Fibroblast of lung (primary cell): ENCODE measurements around the gene PXYLP1. TPM values are rescaled to one million over a fixed set of nuclear protein-coding genes. Genes with fewer than 3 reads are reported as not detected.

Experiments
- DNase-seq, 2 donors: peaks; one replicate each; pipeline versions ENCODE4 v3.0.0 to v3.0.0-alpha.2; 2010; ENCODE audit warnings: low read depth in 2 of 2
- H2AFZ ChIP-seq: 2 replicates; pipeline ENCODE4 v1.5.1; 2012; ENCODE audit warnings: low read length, control low read depth, inconsistent platforms
- H3K27ac ChIP-seq: 2 replicates; pipeline ENCODE4 v1.5.1; 2011; ENCODE audit warnings: low read length, control low read depth; ENCODE audit not compliant: insufficient read depth
- H3K27me3 ChIP-seq: 2 replicates; pipeline ENCODE4 v1.5.1; 2011; ENCODE audit warnings: mild to moderate bottlenecking, low read length; ENCODE audit not compliant: control insufficient read depth, insufficient read depth
- H3K36me3 ChIP-seq: 2 replicates; pipeline ENCODE4 v1.5.1; 2011; ENCODE audit warnings: low read length; ENCODE audit not compliant: control insufficient read depth, insufficient read depth
- H3K4me1 ChIP-seq: 2 replicates; pipeline ENCODE4 v1.5.1; 2011; ENCODE audit warnings: low read length; ENCODE audit not compliant: control insufficient read depth, insufficient read depth; ENCODE audit errors: extremely low read depth
- H3K4me2 ChIP-seq: 2 replicates; pipeline ENCODE4 v1.5.1; 2011; ENCODE audit warnings: low read length, control low read depth; ENCODE audit not compliant: insufficient read depth; ENCODE audit errors: extremely low read depth
- H3K4me3 ChIP-seq, 4 experiments: fragments of 200-600 bp in 1 of 4; sonication (generic) in 1 of 4; replicated peaks in 1 of 4; 2 replicates each; pipeline ENCODE4 v1.5.1; 2011 to 2016; ENCODE audit warnings: low read length in 4 of 4, low read depth in 3 of 4, mild to moderate bottlenecking in 3 of 4, control low read depth in 2 of 4, inconsistent platforms in 1 of 4, mixed read lengths in 1 of 4; ENCODE audit not compliant: insufficient read depth in 1 of 4; ENCODE audit errors: control extremely low read depth in 1 of 4
- H3K79me2 ChIP-seq: 2 replicates; pipeline ENCODE4 v1.5.1; 2012; ENCODE audit warnings: mild to moderate bottlenecking, low read length, inconsistent platforms; ENCODE audit not compliant: control insufficient read depth, insufficient read depth
- H3K9ac ChIP-seq: 2 replicates; pipeline ENCODE4 v1.5.1; 2011; ENCODE audit warnings: mild to moderate bottlenecking, low read length, control low read depth; ENCODE audit not compliant: insufficient read depth
- H3K9me3 ChIP-seq: 2 replicates; pipeline ENCODE4 v1.5.1; 2012; ENCODE audit warnings: low read depth, low read length; ENCODE audit not compliant: control insufficient read depth, insufficient read depth
- H4K20me1 ChIP-seq: 2 replicates; pipeline ENCODE4 v1.5.1; 2011; ENCODE audit warnings: low read length; ENCODE audit not compliant: control insufficient read depth, insufficient read depth; ENCODE audit errors: extremely low read depth
- CTCF ChIP-seq, 2 donors: IDR thresholded peaks in 1 of 2; conservative IDR thresholded peaks in 1 of 2; 1 replicate in 1 of 2; 2 replicates in 1 of 2; pipeline ENCODE4 v1.5.1; 2011 to 2012; ENCODE audit warnings: low read length in 2 of 2, control low read depth in 1 of 2, inconsistent platforms in 1 of 2, low read depth in 1 of 2, mild to moderate bottlenecking in 1 of 2
- EZH2 ChIP-seq: IDR thresholded peaks from 2 replicates; pipeline ENCODE4 v1.5.1; 2012; ENCODE audit warnings: low read length, control low read depth, mild to moderate bottlenecking; ENCODE audit errors: missing control alignments
- polyA plus RNA-seq, 2 donors: library from polyadenylated mRNA; depleted of rRNA in 1 of 2; stranded (reverse) in 1 of 2; unstranded in 1 of 2; fragments of >200 nt; gene quantifications; 2 replicates each; pipeline ENCODE4 v1.2.1, GENCODE V29; 2011 to 2012; ENCODE audit warnings: missing spikeins in 1 of 2
- total RNA-seq: library from RNA; depleted of rRNA; stranded (reverse); fragments of >200 nt; gene quantifications from 2 replicates; pipeline ENCODE4 v1.2.1, GENCODE V29; 2014

Gene PXYLP1
- total and polyA plus RNA-seq, 2 donors (not counting 1 experiment from before 2014, with no cell fraction given) = 5.1 to 7.0 TPM

DNA sequence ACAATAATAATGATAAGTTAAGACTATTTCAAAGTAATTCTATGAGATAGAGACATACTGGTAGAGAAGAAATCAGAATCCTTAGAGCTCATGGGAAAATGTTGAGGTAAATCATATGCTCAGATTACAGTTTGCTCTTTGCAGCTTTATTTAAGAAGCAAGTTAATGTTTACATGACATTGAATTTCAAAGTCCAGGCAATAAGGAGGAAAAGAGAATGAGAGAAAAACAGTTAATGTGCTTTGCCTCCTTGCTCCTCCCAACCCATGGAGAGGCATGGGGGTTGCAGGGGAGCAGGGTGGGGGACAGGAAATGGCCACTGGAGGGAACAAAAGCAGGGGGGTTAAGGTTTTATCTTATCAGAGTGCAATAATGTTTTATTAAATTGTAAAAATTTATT is 94.5 kb downstream of the PXYLP1 start:
- no peaks in the 10 kb centered on the region for H3K79me2 ChIP-seq
- H3K27ac ChIP-seq = no peak overlapping the region
- H3K9ac ChIP-seq = no peak overlapping the region
- H4K20me1 ChIP-seq = no peaks in the 10 kb centered on the region
- peaks cover 8% of the 10 kb centered on the region for H3K4me1 ChIP-seq
- H3K27me3 ChIP-seq = no peaks in the 10 kb centered on the region
- H3K9me3 ChIP-seq = no peaks in the 10 kb centered on the region
- no peak overlapping the region for H2AFZ ChIP-seq
- TF ChIP-seq CTCF (conservative IDR thresholded peaks at IDR 0.05 in 1 of 2, IDR thresholded peaks at IDR 0.05 in 1 of 2; ENCODE audit: low read depth in 1 of 2, low read length in 2 of 2) (no peak), EZH2 (no peak)
- no peak overlapping the region for H3K4me2 ChIP-seq
- H3K36me3 ChIP-seq = no peaks in the 10 kb centered on the region
- peak in 1 of 2 donors; percentile 34 for DNase-seq
- no peak overlapping the region for H3K4me3 ChIP-seq

DNA sequence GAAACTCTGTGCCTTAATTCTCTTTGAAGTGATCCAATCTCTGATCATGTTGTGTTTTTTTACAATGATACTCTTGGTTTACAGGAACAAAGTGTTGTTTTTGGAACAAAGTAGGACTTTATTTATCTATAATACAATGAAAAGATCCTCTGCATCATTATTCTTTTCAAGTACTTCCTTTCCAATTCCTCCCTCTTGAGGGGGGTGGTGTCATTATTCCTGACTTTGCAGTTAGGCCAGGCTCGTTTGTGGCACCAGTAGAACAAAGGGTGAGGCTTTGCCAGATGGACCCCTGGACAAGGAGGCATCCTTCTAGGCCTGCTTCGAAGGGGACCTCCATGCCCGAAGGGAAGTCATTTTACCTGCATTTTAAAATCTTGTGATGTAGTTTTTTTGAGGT is 95.0 kb downstream of the PXYLP1 start:
- TF ChIP-seq EZH2 = no peak
- no peak for TF ChIP-seq CTCF (conservative IDR thresholded peaks at IDR 0.05 in 1 of 2, IDR thresholded peaks at IDR 0.05 in 1 of 2; ENCODE audit: low read depth in 1 of 2, low read length in 2 of 2)
- Histone ChIP-seq H4K20me1 (no peaks in the 10 kb centered on the region), H3K79me2 (no peaks in the 10 kb centered on the region), H3K4me3 (no peak overlapping the region), H3K9me3 (no peaks in the 10 kb centered on the region), H3K4me1 (peaks cover 11% of the 10 kb centered on the region), H3K36me3 (no peaks in the 10 kb centered on the region), H3K27ac (no peak overlapping the region), H3K9ac (no peak overlapping the region), H3K27me3 (no peaks in the 10 kb centered on the region), H3K4me2 (no peak overlapping the region), H2AFZ (no peak overlapping the region)
- DNase-seq = no peak

GRCh38 chr3:141328286-141329166 is 96.9 kb downstream of the PXYLP1 start:
- no peaks in the 10 kb centered on the region for H4K20me1 ChIP-seq
- H3K4me1 ChIP-seq = peaks cover 26% of the 10 kb centered on the region
- no peaks in the 10 kb centered on the region for H3K79me2 ChIP-seq
- H3K4me3 ChIP-seq = no peak overlapping the region
- no peaks in the 10 kb centered on the region for H3K27me3 ChIP-seq
- H3K9me3 ChIP-seq = no peaks in the 10 kb centered on the region
- DNase-seq = no peak
- H3K4me2 ChIP-seq = no peak overlapping the region
- no peak overlapping the region for H3K27ac ChIP-seq
- TF ChIP-seq EZH2 (no peak), CTCF (conservative IDR thresholded peaks at IDR 0.05 in 1 of 2, IDR thresholded peaks at IDR 0.05 in 1 of 2; ENCODE audit: low read depth in 1 of 2, low read length in 2 of 2) (no peak)
- no peak overlapping the region for H3K9ac ChIP-seq
- no peaks in the 10 kb centered on the region for H3K36me3 ChIP-seq
- no peak overlapping the region for H2AFZ ChIP-seq
